Tibial artery (tissue), 4 donors: Measurements from ENCODE around the gene ACHE.
A peak's percentile ranks its signal among the peaks of the same experiment; 100 is the strongest.

ENCODE experiments used
- DNase-seq, 2 donors: peaks; one replicate each; pipeline ENCODE4 v3.0.0-alpha.2; 2019
- H3K27ac ChIP-seq, 2 donors: fragments of 200-600 bp; sonication (generic) in 1 of 2; 1 replicate in 1 of 2; 2 replicates in 1 of 2; pipeline ENCODE4 v1.5.1; 2018 to 2019; ENCODE audit warnings: mild to moderate bottlenecking in 1 of 2
- H3K27me3 ChIP-seq, 2 donors: fragments of 200-600 bp; sonication (generic) in 1 of 2; one replicate each; pipeline versions ENCODE4 v1.5.1 to v1.6.0; 2016 to 2019
- H3K36me3 ChIP-seq, 3 donors: fragments of 200-600 bp; sonication (generic) in 2 of 3; one replicate each; pipeline ENCODE4 v1.5.1; 2016 to 2019; ENCODE audit warnings: mild to moderate bottlenecking in 2 of 3
- H3K4me1 ChIP-seq, 4 donors: fragments of 200-600 bp; sonication (generic) in 2 of 4; 1 replicate in 3 of 4; 2 replicates in 1 of 4; pipeline ENCODE4 v1.5.1; 2016 to 2019
- H3K4me3 ChIP-seq, 2 donors: fragments of 200-600 bp; sonication (generic) in 1 of 2; 1 replicate in 1 of 2; 2 replicates in 1 of 2; pipeline ENCODE4 v1.5.1; 2018 to 2019; ENCODE audit warnings: mild to moderate bottlenecking in 2 of 2
- H3K9me3 ChIP-seq, 3 donors: fragments of 200-600 bp; sonication (generic) in 1 of 3; one replicate each; pipeline ENCODE4 v1.5.1; 2016 to 2019
- CTCF ChIP-seq, 2 experiments: fragments of 200-600 bp in 1 of 2; fragments of 450-650 bp in 1 of 2; IDR thresholded peaks; one replicate each; pipeline ENCODE4 v1.5.1; 2017 to 2019; ENCODE audit warnings: antibody characterized with exemption in 2 of 2, mild to moderate bottlenecking in 1 of 2, moderate library complexity in 1 of 2
- intact Hi-C: fragments of 100-400 bp; cut with DNase I; formaldehyde crosslinking; loops from one replicate; pipeline ENCODE4 v1.15.0; 2023; ENCODE audit warnings: low total_unique reads

Gene ACHE

GRCh38 chr7:100854146-100854895, 41.4 kb downstream of the ACHE start:
- no peaks in the 10 kb centered on the region for H3K9me3 ChIP-seq
- intact Hi-C loops: loop anchor here (5.0 kb wide), 1 partner anchor 147 kb away; the partner anchor contains the start of gene POP7
- DNase-seq: no peak
- H3K36me3 ChIP-seq: peaks cover 0 to 29% (median 0%) of the 10 kb centered on the region in 3 donors
- no peak overlapping the region for H3K27ac ChIP-seq
- no peak for TF ChIP-seq CTCF (IDR thresholded peaks at IDR 0.05)
- H3K4me1 ChIP-seq: peaks cover 0 to 16% (median 11%) of the 10 kb centered on the region in 4 donors
- no peaks in the 10 kb centered on the region for H3K27me3 ChIP-seq
- H3K4me3 ChIP-seq: no peak overlapping the region

- Histone ChIP-seq H3K27me3 (no peaks in the 10 kb centered on the region), H3K4me1 (peaks cover 0 to 16% (median 11%) of the 10 kb centered on the region in 4 donors), H3K27ac (peak within 1 kb of the TSS; percentile 76 to 81), H3K36me3 (peaks cover 0 to 14% (median 0%) of the 10 kb centered on the region in 3 donors), H3K4me3 (peak within 1 kb of the TSS; percentile 65 to 96), H3K9me3 (no peaks in the 10 kb centered on the region)
- TF ChIP-seq CTCF (IDR thresholded peaks at IDR 0.05): peak; percentile 88 to 92
- intact Hi-C loops: loop anchor here (5.0 kb wide), 1 partner anchor 145 kb away; the partner anchor contains the start of gene POP7
- DNase-seq: peak; percentile 92 to 95
Observed at GRCh38 chr7:100852048-100852872, 43.4 kb downstream of the ACHE start, which contains the start of gene SLC12A9. TSS of gene SLC12A9 (plus strand) at chr7:100852713. CDS start at chr7:100854198, 1,485 bp downstream.

GRCh38 chr7:100847360-100847759, 48.3 kb downstream of the ACHE start:
- no peaks in the 10 kb centered on the region for H3K36me3 ChIP-seq
- DNase-seq: no peak
- no peak for TF ChIP-seq CTCF (IDR thresholded peaks at IDR 0.05)
- no peak overlapping the region for H3K27ac ChIP-seq
- peaks cover 0 to 7% (median 7%) of the 10 kb centered on the region in 4 donors for H3K4me1 ChIP-seq
- no peaks in the 10 kb centered on the region for H3K9me3 ChIP-seq
- H3K4me3 ChIP-seq: no peak overlapping the region
- intact Hi-C loops: no loop called here
- H3K27me3 ChIP-seq: no peaks in the 10 kb centered on the region

- DNase-seq: no peak
- intact Hi-C loops: no loop called here
- no peak overlapping the region for H3K27ac ChIP-seq
Observed at GRCh38 chr7:100840470-100841100, 55.1 kb downstream of the ACHE start.

More at GRCh38 chr7:100840470-100841100, 55.1 kb downstream of the ACHE start:
- TF ChIP-seq CTCF (IDR thresholded peaks at IDR 0.05): no peak
- no peaks in the 10 kb centered on the region for H3K36me3 ChIP-seq
- no peaks in the 10 kb centered on the region for H3K9me3 ChIP-seq
- no peak overlapping the region for H3K4me3 ChIP-seq
- no peaks in the 10 kb centered on the region for H3K27me3 ChIP-seq
- H3K4me1 ChIP-seq: peaks cover 0 to 10% (median 3%) of the 10 kb centered on the region in 4 donors
